Panc1 (cell line): ENCODE results near the gene TNK1. TPM values are rescaled to one million over a fixed set of nuclear protein-coding genes. Genes with fewer than 3 reads are reported as not detected.
A peak's percentile ranks its signal among the peaks of the same experiment; 100 is the strongest.

Experiments used
- ATAC-seq: fragments of 200-7000 bp; cut with Tn5 transposase; 2 replicates; pipeline ENCODE4 v1.9.1; 2020; ENCODE audit warnings: mild to moderate bottlenecking, moderate library complexity
- BruUV-seq: library from RNA; stranded (reverse); fragments of 400-500 nt; replicated peaks from 2 replicates; lab custom pipeline; 2021; lab: Mats Ljungman, UMichigan
- CTCF ChIA-PET: fragments of 300-600 bp; sonication (Branson Sonifier 250); formaldehyde crosslinking; loops from one replicate; lab custom pipeline; 2022; ENCODE audit warnings: antibody characterized with exemption; lab: Charles Lee
- POLR2A ChIA-PET: fragments of 300-600 bp; sonication (Branson Sonifier 250); formaldehyde crosslinking; loops from one replicate; lab custom pipeline; 2022; ENCODE audit warnings: antibody characterized with exemption; lab: Charles Lee
- DNase-seq: peaks from one replicate; pipeline ENCODE4 v3.0.0-alpha.2; 2010; ENCODE audit warnings: low read depth, low spot score
- H3K27ac ChIP-seq: 2 replicates; pipeline ENCODE4 v1.5.1; 2011; ENCODE audit warnings: mild to moderate bottlenecking, low read length, inconsistent platforms
- H3K27me3 ChIP-seq: fragments of 200-500 bp; sonication (Bioruptor generic); 2 replicates; pipeline ENCODE4 v1.6.0; 2014; ENCODE audit warnings: low read length, inconsistent platforms; ENCODE audit not compliant: control insufficient read depth, insufficient read depth
- H3K36me3 ChIP-seq: fragments of 200-500 bp; sonication (Bioruptor generic); 2 replicates; pipeline ENCODE4 v1.5.1; 2014; ENCODE audit warnings: inconsistent platforms, mild to moderate bottlenecking, low read length, moderate library complexity; ENCODE audit not compliant: control insufficient read depth, insufficient read depth
- H3K4me1 ChIP-seq: 2 replicates; pipeline ENCODE4 v1.5.1; 2011; ENCODE audit warnings: inconsistent platforms, mild to moderate bottlenecking, low read length, moderate library complexity; ENCODE audit not compliant: control insufficient read depth, insufficient read depth
- H3K4me3 ChIP-seq, 2 experiments: 2 replicates each; pipeline ENCODE4 v1.5.1; 2011 to 2012; ENCODE audit warnings: low read depth in 2 of 2, low read length in 2 of 2, mild to moderate bottlenecking in 2 of 2, inconsistent platforms in 1 of 2, moderate library complexity in 1 of 2
- H3K9me3 ChIP-seq: fragments of 200-500 bp; sonication (Bioruptor generic); 2 replicates; pipeline ENCODE4 v1.5.1; 2014; ENCODE audit warnings: low read depth, mild to moderate bottlenecking, inconsistent platforms, low read length, moderate library complexity; ENCODE audit not compliant: control insufficient read depth, insufficient read depth
- POLR2AphosphoS5 ChIP-seq: IDR thresholded peaks from 2 replicates; pipeline ENCODE4 v1.6.1; 2012; ENCODE audit warnings: mild to moderate bottlenecking, low read depth, low read length, moderate library complexity
- REST ChIP-seq, 2 experiments: IDR thresholded peaks; 2 replicates each; pipeline ENCODE4 v1.6.1; 2011 to 2012; ENCODE audit warnings: low read depth in 2 of 2, control low read depth in 1 of 2, low read length in 1 of 2, mild to moderate bottlenecking in 1 of 2, moderate library complexity in 1 of 2; ENCODE audit not compliant: insufficient read depth in 1 of 2
- SIN3A ChIP-seq: IDR thresholded peaks from 2 replicates; pipeline ENCODE4 v1.6.1; 2012; ENCODE audit warnings: low read depth, mild to moderate bottlenecking, low read length, moderate library complexity, borderline replicate concordance; ENCODE audit not compliant: insufficient read depth
- TCF7L2 ChIP-seq: IDR thresholded peaks from 2 replicates; pipeline ENCODE4 v1.6.1; 2011; ENCODE audit warnings: mild to moderate bottlenecking, low read depth, low read length, inconsistent platforms
- in situ Hi-C: cut with HindIII; loops from 2 replicates; pipeline ENCODE4 v1.10.0; 2016; ENCODE audit warnings: low sequenced_read_pairs, low pct_unique_long_range_greater_than_20kb
- intact Hi-C: fragments of 100-400 bp; cut with micrococcal nuclease; formaldehyde crosslinking; loops from one replicate; pipeline ENCODE4 v1.10.0; 2022; ENCODE audit not compliant: unreplicated experiment
- total RNA-seq: library from RNA; stranded (reverse); gene quantifications from one replicate; pipeline ENCODE4 v1.2.1, GENCODE V29; 2021; ENCODE audit not compliant: unreplicated experiment
- TF ChIP-seq, protein P1 (sequence below): fragments of 450-650 bp; IDR thresholded peaks from 2 replicates; pipeline ENCODE4 v1.5.1; 2017; ENCODE audit warnings: mild to moderate bottlenecking

Gene TNK1
- total RNA-seq, 1 experiment from 2014 or later = 6.2 TPM

- Histone ChIP-seq H3K27ac (no peak overlapping the region), H3K36me3 (peaks cover 2% of the 10 kb centered on the region; the same call in 1 of the 2 replicates), H3K4me1 (no peaks in the 10 kb centered on the region), H3K9me3 (peaks cover 3% of the 10 kb centered on the region; the same call in 1 of the 2 replicates), H3K4me3 (no peak overlapping the region), H3K27me3 (no peaks in the 10 kb centered on the region)
- ChIA-PET CTCF (interaction anchor here (0.6 kb wide), 1 partner anchor 378 kb away, joined by 3 read pairs; no protein-coding TSS in a partner anchor), POLR2A (no interaction called here)
- intact Hi-C loops = no loop called here
- TF ChIP-seq POLR2AphosphoS5 (no peak), REST (IDR thresholded peaks at IDR 0.05; ENCODE audit: insufficient read depth in 1 of 2, low read depth in 2 of 2, low read length in 1 of 2) (no peak), TCF7L2 (no peak)
- TF ChIP-seq, protein P1, sequence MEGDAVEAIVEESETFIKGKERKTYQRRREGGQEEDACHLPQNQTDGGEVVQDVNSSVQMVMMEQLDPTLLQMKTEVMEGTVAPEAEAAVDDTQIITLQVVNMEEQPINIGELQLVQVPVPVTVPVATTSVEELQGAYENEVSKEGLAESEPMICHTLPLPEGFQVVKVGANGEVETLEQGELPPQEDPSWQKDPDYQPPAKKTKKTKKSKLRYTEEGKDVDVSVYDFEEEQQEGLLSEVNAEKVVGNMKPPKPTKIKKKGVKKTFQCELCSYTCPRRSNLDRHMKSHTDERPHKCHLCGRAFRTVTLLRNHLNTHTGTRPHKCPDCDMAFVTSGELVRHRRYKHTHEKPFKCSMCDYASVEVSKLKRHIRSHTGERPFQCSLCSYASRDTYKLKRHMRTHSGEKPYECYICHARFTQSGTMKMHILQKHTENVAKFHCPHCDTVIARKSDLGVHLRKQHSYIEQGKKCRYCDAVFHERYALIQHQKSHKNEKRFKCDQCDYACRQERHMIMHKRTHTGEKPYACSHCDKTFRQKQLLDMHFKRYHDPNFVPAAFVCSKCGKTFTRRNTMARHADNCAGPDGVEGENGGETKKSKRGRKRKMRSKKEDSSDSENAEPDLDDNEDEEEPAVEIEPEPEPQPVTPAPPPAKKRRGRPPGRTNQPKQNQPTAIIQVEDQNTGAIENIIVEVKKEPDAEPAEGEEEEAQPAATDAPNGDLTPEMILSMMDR = no peak
- ATAC-seq = no peak
- DNase-seq = no peak
- BruUV-seq = TSS peak; percentile 58
- in situ Hi-C loops = no loop called here
Measured at GRCh38 chr17:7383371-7383741, 2.5 kb downstream of the TNK1 start.

- no peaks in the 10 kb centered on the region for H3K4me1 ChIP-seq
- no peak overlapping the region for H3K27ac ChIP-seq
- ATAC-seq (no peak), DNase-seq (no peak)
- peaks cover 3% of the 10 kb centered on the region; the same call in 1 of the 2 replicates for H3K9me3 ChIP-seq
- peaks cover 2% of the 10 kb centered on the region; the same call in 1 of the 2 replicates for H3K36me3 ChIP-seq
- BruUV-seq = no TSS peak
- intact Hi-C loops (no loop called here), in situ Hi-C loops (no loop called here)
- ChIA-PET POLR2A (interaction anchor here (0.6 kb wide), 1 partner anchor 100 kb away, joined by 9 read pairs; the partner anchor contains the start of gene POLR2A), CTCF (interaction anchor here (0.6 kb wide), 1 partner anchor 378 kb away, joined by 3 read pairs; no protein-coding TSS in a partner anchor)
- no peak overlapping the region for H3K4me3 ChIP-seq
- TF ChIP-seq SIN3A (no peak), REST (IDR thresholded peaks at IDR 0.05; ENCODE audit: insufficient read depth in 1 of 2, low read depth in 2 of 2, low read length in 1 of 2) (no peak)
- H3K27me3 ChIP-seq = no peaks in the 10 kb centered on the region
Measured at GRCh38 chr17:7383742-7384488, 3.0 kb downstream of the TNK1 start.
